Right renal cortex interstitium (tissue), 3 donors: Measurements from ENCODE around the gene ERCC4. TPM values are rescaled to one million over a fixed set of nuclear protein-coding genes. Genes with fewer than 3 reads are reported as not detected.

Source experiments
- DNase-seq, 3 donors: peaks; one replicate each; pipeline ENCODE4 v3.0.0-alpha.2; 2013; ENCODE audit warnings: low read depth in 3 of 3, low spot score in 2 of 3
- polyA plus RNA-seq, 3 donors: library from polyadenylated mRNA; unstranded; fragments of 120-200 nt; gene quantifications; one replicate each; pipeline ENCODE4 v1.2.1, GENCODE V29; 2013; ENCODE audit not compliant: insufficient read length in 3 of 3

Gene ERCC4
- polyA plus RNA-seq, 3 donors = 12.6 to 18.0 (median 17.8) TPM

GRCh38 chr16:13988038-13988437 is 68.1 kb downstream of the ERCC4 start:
- no peak for DNase-seq

DNA sequence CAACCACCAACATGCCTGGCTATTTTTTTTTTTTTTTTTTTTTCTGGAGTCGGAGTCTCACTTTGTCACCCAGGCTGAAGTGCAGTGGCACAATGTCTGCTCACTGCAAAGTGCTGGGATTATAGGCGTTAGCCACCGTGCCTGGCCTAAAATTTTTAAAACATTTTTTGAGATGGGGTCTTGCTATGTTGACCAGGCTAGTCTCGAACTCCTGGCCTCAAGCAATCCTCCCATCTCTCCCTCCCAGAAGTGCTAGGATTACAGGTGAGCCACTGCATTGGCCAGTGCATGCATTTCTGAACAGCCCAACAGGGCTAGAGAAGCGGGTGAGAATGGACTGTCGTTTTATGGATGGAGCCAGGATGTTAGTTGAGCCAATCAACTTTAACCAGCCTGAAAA is 72.4 kb downstream of the ERCC4 start:
- no peak for DNase-seq

- DNase-seq = no peak
Observed at GRCh38 chr16:13992976-13993375, 73.0 kb downstream of the ERCC4 start.

DNA sequence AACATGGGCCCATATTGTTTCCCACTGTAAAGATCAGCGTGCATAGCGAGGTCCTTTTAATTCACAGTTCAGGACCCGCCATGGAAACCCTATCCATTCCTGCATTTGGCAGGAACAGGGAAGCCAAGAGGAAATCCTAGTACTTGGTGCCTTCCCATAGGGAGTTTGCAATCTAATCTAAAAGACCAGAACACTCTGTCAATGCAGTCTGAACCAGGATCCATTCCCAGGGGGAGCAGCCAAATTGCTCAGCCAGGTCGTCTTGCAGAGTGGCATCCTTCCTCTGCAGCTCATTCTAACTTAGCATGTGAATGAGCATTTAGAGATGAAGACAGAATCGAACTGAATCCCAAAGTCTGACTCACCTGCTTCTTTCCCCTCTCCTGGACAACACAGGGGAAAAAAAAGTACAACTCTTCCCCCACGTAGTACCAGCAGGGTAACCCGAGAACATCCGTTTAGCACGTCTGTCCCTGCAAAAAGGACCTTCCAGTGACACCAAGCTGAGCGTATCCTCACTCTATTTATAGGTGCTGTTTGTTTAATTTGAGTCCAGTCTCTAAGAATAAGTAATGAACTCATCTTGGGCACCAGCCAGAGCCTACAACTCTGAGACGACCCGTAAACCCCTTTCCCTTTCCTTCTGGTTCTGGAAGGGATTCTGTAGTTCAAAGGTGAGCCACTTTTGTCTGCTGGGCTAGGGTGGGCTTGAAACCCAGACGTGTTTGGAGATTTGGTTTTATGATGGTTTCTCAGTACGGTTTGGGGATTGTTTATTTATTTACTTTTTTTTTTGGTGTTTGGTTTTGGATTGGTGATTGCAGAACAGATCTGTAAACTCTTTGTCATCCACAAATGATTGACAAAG is 74.5 kb downstream of the ERCC4 start:
- DNase-seq = no peak

DNA sequence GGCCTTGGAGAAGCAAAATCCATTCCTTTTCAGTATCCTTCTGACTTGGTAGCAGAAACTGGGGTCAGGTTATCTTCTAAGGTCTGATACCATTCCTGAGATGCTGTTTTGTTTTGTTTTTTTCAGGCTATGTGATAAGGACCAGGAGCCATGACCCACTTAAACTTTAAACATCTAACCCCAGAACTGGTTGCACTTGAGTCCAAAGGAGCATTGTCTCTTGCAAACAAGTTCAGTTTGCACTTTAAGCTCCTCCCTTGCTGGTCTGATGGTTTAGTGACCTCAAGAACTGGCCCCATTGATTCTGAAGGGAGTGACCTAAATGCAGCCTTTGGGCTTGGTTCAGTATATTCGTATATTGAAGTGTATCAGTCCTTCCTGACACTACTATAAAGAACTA is 75.2 kb downstream of the ERCC4 start:
- DNase-seq = no peak

DNA sequence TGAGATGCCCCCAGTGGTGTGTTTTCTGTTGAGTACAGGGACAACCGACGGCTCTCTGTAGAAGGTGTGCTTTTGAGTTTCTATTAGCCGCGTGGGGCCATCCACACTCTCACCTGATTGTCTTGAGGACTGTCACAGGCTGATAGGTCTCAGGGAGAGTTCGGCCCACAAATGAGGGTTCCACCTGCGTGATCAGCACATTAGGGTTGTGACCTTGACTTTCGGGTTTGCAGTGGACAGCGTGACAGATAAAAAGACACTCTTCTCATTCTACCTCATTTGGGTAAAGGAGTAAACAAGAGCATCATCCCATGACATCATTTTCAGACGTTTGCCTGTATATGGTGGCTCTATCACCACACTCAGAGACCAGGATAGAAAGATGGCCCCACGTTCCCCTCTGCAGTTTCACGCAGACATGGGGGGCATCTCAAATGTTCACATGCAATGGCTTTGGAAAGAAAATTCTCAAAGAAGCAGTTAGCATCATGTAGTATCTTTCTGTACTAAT is 76.9 kb downstream of the ERCC4 start:
- DNase-seq = no peak

GRCh38 chr16:13997526-13997925 is 77.6 kb downstream of the ERCC4 start:
- DNase-seq = no peak

DNA sequence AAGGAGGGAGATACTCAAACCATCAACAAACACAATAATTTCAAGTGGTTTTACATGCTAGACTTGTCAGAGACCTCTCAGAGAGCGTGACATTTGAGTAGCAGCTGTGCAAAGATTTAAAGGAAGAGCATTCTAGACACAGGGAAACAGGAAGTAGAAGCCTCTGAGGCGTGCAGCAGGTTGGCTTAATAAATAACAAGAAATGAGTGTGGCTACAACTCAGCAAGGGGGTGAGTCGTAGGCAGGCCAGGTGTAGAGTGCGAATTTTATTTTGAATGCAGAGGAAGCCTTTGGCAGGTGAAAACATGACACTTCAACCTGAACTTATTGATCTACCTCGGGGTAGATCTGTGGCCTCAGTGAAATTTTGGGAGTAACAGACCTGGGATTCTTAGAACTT is 78.0 kb downstream of the ERCC4 start:
- DNase-seq = no peak

DNA sequence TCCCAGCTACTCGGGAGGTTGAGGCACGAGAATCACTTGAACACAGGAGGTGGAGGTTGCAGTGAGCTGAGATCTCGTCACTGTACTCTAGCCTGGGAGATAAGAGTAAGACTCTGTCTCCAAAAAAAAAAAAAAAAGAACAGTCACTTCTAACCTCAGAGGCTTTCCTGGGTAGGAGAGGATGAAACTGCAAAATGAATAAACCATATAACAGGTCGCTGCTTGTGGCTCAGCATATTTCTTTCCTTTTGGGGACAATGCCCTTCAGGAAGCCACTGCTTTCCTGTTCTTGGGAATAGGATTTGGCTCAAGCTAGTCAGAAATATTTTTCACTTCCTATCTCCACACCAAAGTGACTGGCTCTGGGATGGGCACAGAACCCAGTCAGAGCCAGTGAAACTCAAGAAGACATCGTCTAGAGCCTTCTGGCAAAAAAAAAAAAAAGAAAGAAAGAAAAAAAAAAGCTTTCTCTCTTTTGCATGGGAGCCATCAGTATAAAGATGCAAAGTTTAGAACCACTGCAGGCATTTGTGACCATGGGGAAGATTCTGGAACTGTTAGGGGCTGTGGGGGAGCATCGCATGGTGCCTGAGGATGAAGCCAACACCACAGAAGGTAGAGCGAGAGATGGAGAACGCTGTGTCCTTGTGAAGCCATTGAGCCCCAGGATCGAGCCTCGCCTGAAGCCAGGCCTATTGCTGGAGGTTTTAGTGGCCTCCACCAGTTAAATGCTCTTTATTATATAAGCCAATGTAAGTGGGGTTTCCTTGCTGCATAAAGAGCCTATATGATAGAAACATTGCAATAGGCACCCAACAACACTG is 79.3 kb downstream of the ERCC4 start:
- no peak for DNase-seq

DNA sequence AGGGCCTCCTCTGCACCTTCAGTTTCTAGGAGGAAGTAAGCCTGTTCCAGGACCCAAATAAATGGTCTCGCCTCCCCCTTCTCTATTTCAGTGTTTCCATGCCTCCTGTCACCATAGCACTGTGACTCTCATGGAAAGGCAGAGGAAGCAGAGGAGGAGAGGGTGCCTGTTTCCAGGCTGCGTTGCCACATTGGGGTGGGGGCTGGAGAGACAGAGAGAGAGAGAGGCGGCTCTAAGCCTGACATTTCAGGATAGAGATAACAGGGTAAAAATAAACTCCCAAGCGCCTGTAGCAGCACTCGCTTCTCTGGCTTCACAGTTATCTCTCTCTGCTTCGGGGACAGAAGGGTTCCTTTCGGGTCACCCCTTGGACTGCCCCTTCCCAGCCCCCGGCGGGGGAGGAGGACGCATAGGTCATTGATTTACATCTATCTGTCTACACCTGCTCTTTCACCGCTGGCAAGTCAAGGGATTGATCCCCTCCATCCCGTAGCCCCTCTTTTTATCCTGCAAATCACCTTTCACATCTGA is 80.0 kb downstream of the ERCC4 start:
- no peak for DNase-seq

- DNase-seq = no peak
Observed at GRCh38 chr16:14001521-14001920, 81.6 kb downstream of the ERCC4 start.

Other genes starting within 250 kb of the ERCC4 start
- gene MRTFB, start 151.2 kb downstream of the ERCC4 start, polyA plus RNA-seq = 10 to 100 TPM; 32.1 to 33.7 (median 33.6) TPM